Measurements from ENCODE around the gene ABHD16B.

GRCh38 chr20:63842258-63842657, 19.0 kb upstream of the ABHD16B start:
- TF ChIP-seq CTCF (IDR thresholded peaks at IDR 0.05; ENCODE audit: low read depth, low read length) (no peak), EZH2phosphoT487 (IDR thresholded peaks at IDR 0.05; ENCODE audit: low read depth) (no peak)
